ENCODE results near the gene BCLAF3. TPM values are rescaled to one million over a fixed set of nuclear protein-coding genes. Genes with fewer than 3 reads are reported as not detected.

Gene BCLAF3
- total and polyA plus RNA-seq, 9 of the 15 experiments (the other 6 are each of a cell fraction or from before 2014, with no cell fraction given): 0.73 to 4.6 (median 2.5) TPM

DNA sequence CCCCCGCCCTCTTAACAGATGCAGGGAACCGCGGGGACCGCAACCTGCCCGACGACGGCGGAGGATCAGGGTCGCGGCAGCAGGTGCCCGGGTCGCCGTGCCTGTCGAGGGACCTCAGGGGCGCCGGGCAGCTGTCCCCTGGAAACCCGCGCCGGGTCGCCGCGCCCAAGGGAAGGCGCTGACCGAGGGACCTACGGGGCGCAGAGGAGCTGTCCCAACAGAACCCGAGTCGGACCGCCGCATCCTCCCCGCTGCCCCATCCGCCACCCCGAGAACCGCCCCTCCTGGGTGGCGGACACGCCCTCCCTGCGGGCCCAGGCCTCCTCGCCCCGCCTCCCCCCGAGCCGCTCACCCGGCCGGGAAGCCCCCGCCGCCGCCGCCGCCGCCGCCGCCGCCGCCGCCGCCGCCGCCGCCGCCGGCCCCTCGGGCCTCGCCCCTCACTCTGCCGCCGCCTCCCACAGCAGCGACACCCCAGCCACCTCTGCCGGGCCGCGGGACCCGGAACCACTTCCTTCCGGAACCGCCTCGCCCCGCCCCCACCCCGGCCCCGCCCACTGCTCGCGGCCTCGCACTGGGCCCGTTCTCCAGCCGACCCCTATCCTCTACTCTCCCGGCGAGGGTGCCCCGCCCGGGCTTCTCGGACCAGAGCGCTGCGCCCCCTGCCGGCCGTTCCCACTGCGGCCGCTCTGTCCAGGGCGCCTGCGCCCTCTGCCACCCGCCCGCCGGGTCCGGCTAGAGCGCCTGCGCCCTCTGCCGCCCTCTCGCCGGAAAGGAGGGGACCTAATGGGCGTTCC lies at the start of gene BCLAF3 (continued):
- TF ChIP-seq, protein P1, sequence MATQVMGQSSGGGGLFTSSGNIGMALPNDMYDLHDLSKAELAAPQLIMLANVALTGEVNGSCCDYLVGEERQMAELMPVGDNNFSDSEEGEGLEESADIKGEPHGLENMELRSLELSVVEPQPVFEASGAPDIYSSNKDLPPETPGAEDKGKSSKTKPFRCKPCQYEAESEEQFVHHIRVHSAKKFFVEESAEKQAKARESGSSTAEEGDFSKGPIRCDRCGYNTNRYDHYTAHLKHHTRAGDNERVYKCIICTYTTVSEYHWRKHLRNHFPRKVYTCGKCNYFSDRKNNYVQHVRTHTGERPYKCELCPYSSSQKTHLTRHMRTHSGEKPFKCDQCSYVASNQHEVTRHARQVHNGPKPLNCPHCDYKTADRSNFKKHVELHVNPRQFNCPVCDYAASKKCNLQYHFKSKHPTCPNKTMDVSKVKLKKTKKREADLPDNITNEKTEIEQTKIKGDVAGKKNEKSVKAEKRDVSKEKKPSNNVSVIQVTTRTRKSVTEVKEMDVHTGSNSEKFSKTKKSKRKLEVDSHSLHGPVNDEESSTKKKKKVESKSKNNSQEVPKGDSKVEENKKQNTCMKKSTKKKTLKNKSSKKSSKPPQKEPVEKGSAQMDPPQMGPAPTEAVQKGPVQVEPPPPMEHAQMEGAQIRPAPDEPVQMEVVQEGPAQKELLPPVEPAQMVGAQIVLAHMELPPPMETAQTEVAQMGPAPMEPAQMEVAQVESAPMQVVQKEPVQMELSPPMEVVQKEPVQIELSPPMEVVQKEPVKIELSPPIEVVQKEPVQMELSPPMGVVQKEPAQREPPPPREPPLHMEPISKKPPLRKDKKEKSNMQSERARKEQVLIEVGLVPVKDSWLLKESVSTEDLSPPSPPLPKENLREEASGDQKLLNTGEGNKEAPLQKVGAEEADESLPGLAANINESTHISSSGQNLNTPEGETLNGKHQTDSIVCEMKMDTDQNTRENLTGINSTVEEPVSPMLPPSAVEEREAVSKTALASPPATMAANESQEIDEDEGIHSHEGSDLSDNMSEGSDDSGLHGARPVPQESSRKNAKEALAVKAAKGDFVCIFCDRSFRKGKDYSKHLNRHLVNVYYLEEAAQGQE (IDR thresholded peaks at IDR 0.05; ENCODE audit: borderline replicate concordance): peak; percentile 54; the same call in 1 of the 2 replicates
- TF ChIP-seq, protein P1 (CRISPR knock-in tag; IDR thresholded peaks at IDR 0.05; ENCODE audit: low read depth): no peak
- peak; percentile 45; the same call in 1 of the 2 replicates for TF ChIP-seq ZBTB1 (CRISPR knock-in tag; IDR thresholded peaks at IDR 0.05; ENCODE audit: borderline replicate concordance, low read depth)
- TF ChIP-seq CCNT2 (IDR thresholded peaks at IDR 0.05; ENCODE audit: borderline replicate concordance, extremely low read depth, insufficient read length, low read depth, low read length): peak; percentile 22
- peak; percentile 35 for TF ChIP-seq HMGN3 (IDR thresholded peaks at IDR 0.05; ENCODE audit: borderline replicate concordance, extremely low read depth, insufficient read length, low read depth, low read length)
- TF ChIP-seq L3MBTL2 (IDR thresholded peaks at IDR 0.05): peak; percentile 22; the same call in 1 of the 2 replicates
- TF ChIP-seq BHLHE40 (IDR thresholded peaks at IDR 0.05; ENCODE audit: low read length): no peak
- TF ChIP-seq FOXA3 (CRISPR knock-in tag; conservative IDR thresholded peaks at IDR 0.05 in 1 of 2, IDR thresholded peaks at IDR 0.05 in 1 of 2): no peak
- TF ChIP-seq RB1 (IDR thresholded peaks at IDR 0.05; ENCODE audit: low read depth): peak; percentile 65; the same call in 1 of the 2 replicates
- no peak for TF ChIP-seq ZNF551 (CRISPR knock-in tag; IDR thresholded peaks at IDR 0.05)
- TF ChIP-seq NR2C2 (CRISPR knock-in tag; IDR thresholded peaks at IDR 0.05): no peak
- TF ChIP-seq NR2C2 (tag; IDR thresholded peaks at IDR 0.05): peak; percentile 98
- peak; percentile 15; the same call in 1 of the 2 replicates for TF ChIP-seq MTA3 (IDR thresholded peaks at IDR 0.05; ENCODE audit: borderline replicate concordance)
- TF ChIP-seq ELF1 (tag; IDR thresholded peaks at IDR 0.05): peak; percentile 84
- TF ChIP-seq RBFOX2 (IDR thresholded peaks at IDR 0.05; ENCODE audit: low read depth, low read length): peak; percentile 44; the same call in 1 of the 2 replicates
- TF ChIP-seq, protein P2, sequence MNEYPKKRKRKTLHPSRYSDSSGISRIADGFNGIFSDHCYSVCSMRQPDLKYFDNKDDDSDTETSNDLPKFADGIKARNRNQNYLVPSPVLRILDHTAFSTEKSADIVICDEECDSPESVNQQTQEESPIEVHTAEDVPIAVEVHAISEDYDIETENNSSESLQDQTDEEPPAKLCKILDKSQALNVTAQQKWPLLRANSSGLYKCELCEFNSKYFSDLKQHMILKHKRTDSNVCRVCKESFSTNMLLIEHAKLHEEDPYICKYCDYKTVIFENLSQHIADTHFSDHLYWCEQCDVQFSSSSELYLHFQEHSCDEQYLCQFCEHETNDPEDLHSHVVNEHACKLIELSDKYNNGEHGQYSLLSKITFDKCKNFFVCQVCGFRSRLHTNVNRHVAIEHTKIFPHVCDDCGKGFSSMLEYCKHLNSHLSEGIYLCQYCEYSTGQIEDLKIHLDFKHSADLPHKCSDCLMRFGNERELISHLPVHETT (CRISPR knock-in tag; conservative IDR thresholded peaks at IDR 0.05 in 1 of 2, IDR thresholded peaks at IDR 0.05 in 1 of 2): peak in 1 of 2 experiments; percentile 56; a peak in 1 of 4 replicates

Data from K562 (cell line).